Pericardium fibroblast (primary cell): ENCODE measurements around the gene LITAF. TPM values are rescaled to one million over a fixed set of nuclear protein-coding genes. Genes with fewer than 3 reads are reported as not detected.

Source experiments
- total RNA-seq: library from RNA; depleted of rRNA; stranded (reverse); fragments of >200 nt; gene quantifications from 2 replicates; pipeline ENCODE4 v1.2.3, GENCODE V29; 2015

LITAF gene
- total RNA-seq = 25.2 and 41.8 TPM in 2 replicates

GRCh38 chr16:11586856-11587642 is at the start of gene LITAF:
TSS of gene LITAF (minus strand) at chr16:11586919. CDS start at chr16:11556730, 30,189 bp downstream.

Other genes starting within 250 kb of the LITAF start
- 1.9 and 2.8 TPM in 2 replicates for gene RMI2, start 241.5 kb downstream of the LITAF start, total RNA-seq
- gene SNN, start 81.5 kb upstream of the LITAF start, total RNA-seq = 6.6 and 8.8 TPM in 2 replicates
- gene TXNDC11, start 155.9 kb upstream of the LITAF start, total RNA-seq = 28.7 and 37.3 TPM in 2 replicates
- gene ZC3H7A, start 210.3 kb upstream of the LITAF start, total RNA-seq = 29.3 and 32.3 TPM in 2 replicates